HUES48 (cell line): Measurements from ENCODE around the gene GRIK1.

Experiments
- H3K27ac ChIP-seq: one replicate; pipeline ENCODE4 v1.7.0; 2013; ENCODE audit warnings: low read depth, low read length, inconsistent platforms
- H3K27me3 ChIP-seq: 2 replicates; pipeline ENCODE4 v1.6.1; 2013; ENCODE audit warnings: mild to moderate bottlenecking, low read length; ENCODE audit not compliant: control insufficient read depth, insufficient read depth
- H3K36me3 ChIP-seq: 2 replicates; pipeline ENCODE4 v1.6.1; 2013; ENCODE audit warnings: low read length; ENCODE audit not compliant: control insufficient read depth, insufficient read depth
- H3K4me1 ChIP-seq: 2 replicates; pipeline ENCODE4 v1.6.1; 2013; ENCODE audit warnings: mild to moderate bottlenecking, low read length; ENCODE audit not compliant: control insufficient read depth, insufficient read depth
- H3K4me3 ChIP-seq: 2 replicates; pipeline ENCODE4 v1.5.1; 2013; ENCODE audit warnings: mild to moderate bottlenecking, low read depth, low read length
- H3K9ac ChIP-seq: 2 replicates; pipeline ENCODE4 v1.6.1; 2013; ENCODE audit warnings: mild to moderate bottlenecking, low read depth, low read length, moderate library complexity
- H3K9me3 ChIP-seq: 2 replicates; pipeline ENCODE4 v1.6.1; 2013; ENCODE audit warnings: low read length; ENCODE audit not compliant: control insufficient read depth, insufficient read depth

GRIK1 gene

GRCh38 chr21:29637134-29637533, 302.7 kb downstream of the GRIK1 start:
- Histone ChIP-seq H3K27ac (no peak overlapping the region), H3K9me3 (no peaks in the 10 kb centered on the region), H3K36me3 (no peaks in the 10 kb centered on the region), H3K27me3 (no peaks in the 10 kb centered on the region), H3K4me3 (no peak overlapping the region), H3K9ac (no peak overlapping the region), H3K4me1 (no peaks in the 10 kb centered on the region)

- Histone ChIP-seq H3K4me3 (no peak overlapping the region), H3K27me3 (no peaks in the 10 kb centered on the region), H3K9ac (no peak overlapping the region), H3K36me3 (no peaks in the 10 kb centered on the region), H3K9me3 (no peaks in the 10 kb centered on the region), H3K4me1 (no peaks in the 10 kb centered on the region), H3K27ac (no peak overlapping the region)
These were observed 305.4 kb downstream of the GRIK1 start for GRCh38 chr21:29634418-29634817.

DNA sequence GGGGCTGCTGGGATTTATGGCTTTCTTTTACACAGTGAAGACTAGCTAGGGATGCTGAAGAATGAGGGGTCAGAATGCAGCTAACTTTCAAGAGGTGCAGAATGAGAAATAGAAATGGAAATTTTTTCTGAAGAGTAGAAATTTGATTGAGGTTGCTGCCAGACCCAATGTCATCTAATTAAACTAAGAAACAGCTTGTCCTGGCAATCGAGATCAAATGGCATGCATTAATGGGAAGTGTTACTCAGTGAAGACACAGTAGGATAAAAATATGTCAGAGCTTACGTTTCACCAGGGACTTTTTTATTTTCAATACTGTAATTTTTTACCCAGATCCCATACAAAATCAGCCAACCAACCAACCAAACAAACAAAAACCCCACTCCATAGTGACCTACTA, 306.0 kb downstream of the GRIK1 start:
- Histone ChIP-seq H3K27me3 (no peaks in the 10 kb centered on the region), H3K9ac (no peak overlapping the region), H3K9me3 (no peaks in the 10 kb centered on the region), H3K4me3 (no peak overlapping the region), H3K4me1 (no peaks in the 10 kb centered on the region), H3K27ac (no peak overlapping the region), H3K36me3 (no peaks in the 10 kb centered on the region)

DNA sequence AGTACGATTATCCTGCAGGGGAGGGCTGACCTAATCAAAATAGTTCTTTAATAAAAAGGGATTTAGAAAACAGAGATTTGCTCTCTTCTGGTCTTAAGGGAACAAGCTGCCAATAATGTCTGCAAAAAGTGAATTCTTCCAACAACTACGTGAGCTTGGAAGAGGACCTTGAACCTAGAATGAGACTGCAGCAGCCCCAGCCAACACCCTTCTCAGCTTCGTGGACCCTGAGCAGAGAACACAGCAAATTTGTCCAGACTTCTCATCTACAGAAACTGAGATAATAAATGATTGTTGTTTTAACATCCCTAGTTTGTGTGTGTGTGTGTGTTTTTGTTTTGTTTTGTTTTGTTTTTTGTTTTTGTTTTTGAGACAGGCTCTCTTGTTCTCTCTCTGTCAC, 309.4 kb downstream of the GRIK1 start:
- no peak overlapping the region for H3K4me3 ChIP-seq

GRCh38 chr21:29627905-29628304, 311.9 kb downstream of the GRIK1 start:
- Histone ChIP-seq H3K4me1 (no peaks in the 10 kb centered on the region), H3K9me3 (no peaks in the 10 kb centered on the region), H3K27me3 (no peaks in the 10 kb centered on the region), H3K27ac (no peak overlapping the region), H3K9ac (no peak overlapping the region), H3K36me3 (no peaks in the 10 kb centered on the region), H3K4me3 (no peak overlapping the region)

More for the DNA sequence above, 309.4 kb downstream of the GRIK1 start:
- no peak overlapping the region for H3K27ac ChIP-seq
- H3K9me3 ChIP-seq, result no peaks in the 10 kb centered on the region
- no peaks in the 10 kb centered on the region for H3K36me3 ChIP-seq
- H3K4me1 ChIP-seq, result no peaks in the 10 kb centered on the region
- no peaks in the 10 kb centered on the region for H3K27me3 ChIP-seq
- no peak overlapping the region for H3K9ac ChIP-seq

GRCh38 chr21:29626801-29627470, 312.9 kb downstream of the GRIK1 start:
- Histone ChIP-seq H3K27ac (no peak overlapping the region), H3K4me1 (no peaks in the 10 kb centered on the region), H3K27me3 (no peaks in the 10 kb centered on the region)

DNA sequence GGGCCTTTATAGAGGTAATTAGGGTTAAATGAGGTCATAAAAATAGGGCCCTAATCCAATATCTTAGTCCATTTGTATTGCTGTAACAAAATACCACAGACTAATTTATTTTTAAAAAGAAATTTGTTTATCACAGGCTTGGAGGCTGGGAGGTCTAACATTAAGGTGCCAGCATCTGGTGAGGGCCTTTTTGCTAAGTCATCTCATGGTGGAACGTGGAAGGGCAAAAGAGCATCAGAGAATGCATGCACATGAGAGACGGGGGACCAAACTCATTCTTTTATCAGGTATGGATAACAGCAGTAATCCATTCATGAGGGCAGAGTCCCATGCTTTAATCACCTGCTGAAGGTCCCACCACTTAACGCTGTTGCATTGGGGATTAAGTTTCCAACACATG, 313.8 kb downstream of the GRIK1 start:
- Histone ChIP-seq H3K4me1 (no peaks in the 10 kb centered on the region), H3K27me3 (no peaks in the 10 kb centered on the region), H3K36me3 (no peaks in the 10 kb centered on the region), H3K9me3 (no peaks in the 10 kb centered on the region), H3K9ac (no peak overlapping the region), H3K4me3 (no peak overlapping the region), H3K27ac (no peak overlapping the region)

More at GRCh38 chr21:29626801-29627470, 312.9 kb downstream of the GRIK1 start:
- H3K36me3 ChIP-seq, result no peaks in the 10 kb centered on the region
- no peaks in the 10 kb centered on the region for H3K9me3 ChIP-seq
- no peak overlapping the region for H3K4me3 ChIP-seq
- H3K9ac ChIP-seq, result no peak overlapping the region

GRCh38 chr21:29624776-29625175, 315.0 kb downstream of the GRIK1 start:
- H3K4me3 ChIP-seq, result no peak overlapping the region
- H3K9ac ChIP-seq, result no peak overlapping the region
- no peaks in the 10 kb centered on the region for H3K27me3 ChIP-seq
- no peaks in the 10 kb centered on the region for H3K36me3 ChIP-seq
- H3K4me1 ChIP-seq, result no peaks in the 10 kb centered on the region
- no peak overlapping the region for H3K27ac ChIP-seq
- no peaks in the 10 kb centered on the region for H3K9me3 ChIP-seq

DNA sequence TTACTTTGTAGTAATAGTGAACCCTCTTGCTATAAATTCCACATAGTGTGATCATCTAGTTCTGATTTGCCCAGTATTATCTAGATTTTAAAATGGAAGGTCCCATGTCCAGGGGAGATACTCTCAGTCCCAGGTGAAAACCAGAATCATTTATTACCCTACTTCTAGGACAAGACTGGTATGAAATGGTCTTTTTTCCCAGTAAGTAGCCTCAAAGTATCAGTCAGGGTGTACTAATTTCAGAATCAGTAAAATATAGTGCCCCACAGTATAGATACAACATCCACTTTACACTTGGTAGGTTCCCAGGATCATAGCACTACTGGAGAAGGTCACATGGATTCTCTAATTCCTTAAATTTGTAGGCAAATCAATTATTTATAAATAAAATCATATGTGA, 318.3 kb downstream of the GRIK1 start:
- no peaks in the 10 kb centered on the region for H3K9me3 ChIP-seq

DNA sequence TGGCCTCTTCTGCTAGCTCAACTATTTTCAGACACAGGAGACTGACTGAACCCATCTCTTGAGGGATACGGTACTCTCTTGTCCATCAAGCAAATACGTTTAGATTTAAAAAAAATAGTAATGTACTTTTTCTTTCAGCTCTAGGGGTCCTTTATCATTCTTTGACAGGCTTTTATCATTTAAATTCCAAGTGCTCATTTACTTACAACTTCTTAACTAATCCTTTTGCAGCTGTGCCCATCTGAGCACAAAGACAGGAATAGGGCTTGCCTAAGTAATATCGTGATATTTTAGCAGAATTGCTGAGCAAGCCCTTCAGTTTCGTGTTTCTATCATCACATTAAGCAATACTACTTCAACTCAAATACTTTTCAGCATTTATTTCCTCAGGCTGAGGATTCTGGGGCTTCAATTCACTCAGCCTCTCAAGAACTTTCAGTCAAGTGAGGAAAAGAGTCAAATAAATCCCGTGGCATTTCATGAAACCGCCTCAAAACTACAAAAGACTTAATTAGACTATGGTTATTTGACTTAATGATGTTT, 323.5 kb downstream of the GRIK1 start:
- Histone ChIP-seq H3K27ac (peak overlapping the region; percentile 40), H3K36me3 (no peaks in the 10 kb centered on the region), H3K27me3 (no peaks in the 10 kb centered on the region), H3K9ac (no peak overlapping the region), H3K4me3 (no peak overlapping the region), H3K4me1 (peaks cover 27% of the 10 kb centered on the region), H3K9me3 (no peaks in the 10 kb centered on the region)

More for the DNA sequence above, 318.3 kb downstream of the GRIK1 start:
- H3K4me1 ChIP-seq, result peaks cover 10% of the 10 kb centered on the region
- no peak overlapping the region for H3K4me3 ChIP-seq
- no peaks in the 10 kb centered on the region for H3K27me3 ChIP-seq
- H3K9ac ChIP-seq, result no peak overlapping the region
- H3K36me3 ChIP-seq, result no peaks in the 10 kb centered on the region
- no peak overlapping the region for H3K27ac ChIP-seq

- peaks cover 27% of the 10 kb centered on the region for H3K4me1 ChIP-seq
- H3K36me3 ChIP-seq, result no peaks in the 10 kb centered on the region
- H3K27me3 ChIP-seq, result no peaks in the 10 kb centered on the region
- no peak overlapping the region for H3K27ac ChIP-seq
- H3K4me3 ChIP-seq, result no peak overlapping the region
- no peaks in the 10 kb centered on the region for H3K9me3 ChIP-seq
- no peak overlapping the region for H3K9ac ChIP-seq
These were observed 325.9 kb downstream of the GRIK1 start for GRCh38 chr21:29613877-29614276.
